HepG2 (cell line): ENCODE data around the gene MARCHF4. TPM values are rescaled to one million over a fixed set of nuclear protein-coding genes. Genes with fewer than 3 reads are reported as not detected.

Source experiments
- ATAC-seq: fragments of 200-7000 bp; cut with Tn5 transposase; 3 replicates; pipeline ENCODE4 v1.9.1; 2020; ENCODE audit warnings: mild to moderate bottlenecking, moderate library complexity
- BruUV-seq: library from RNA; stranded (reverse); fragments of 400-500 nt; replicated peaks from 2 replicates; lab custom pipeline; 2021; lab: Mats Ljungman, UMichigan
- CTCF ChIA-PET: fragments of 300-600 bp; formaldehyde crosslinking; extraction: SDS; loops from one replicate; lab custom pipeline; 2021; ENCODE audit warnings: low total read pairs, inconsistent platforms, low intra/inter-chr PET ratio; lab: Yijun Ruan, JAX
- POLR2A ChIA-PET: fragments of 350-600 bp; sonication (Branson Sonifier 250); formaldehyde crosslinking; loops from one replicate; lab custom pipeline; 2020; ENCODE audit warnings: antibody characterized with exemption, inconsistent platforms; lab: Yijun Ruan, JAX
- DNase-seq: peaks from one replicate; pipeline ENCODE4 v3.0.0-alpha.2; 2015; ENCODE audit warnings: low spot score
- FAIRE-seq: peaks from 3 replicates; lab custom pipeline; 2011; peaks lifted over from hg19 to GRCh38; lab: Jason Lieb, UNC
- H2AFZ ChIP-seq: one replicate; pipeline ENCODE4 v1.6.1; 2011; ENCODE audit warnings: low read length, inconsistent platforms
- H3K27ac ChIP-seq: fragments of 300-600 bp; 3 replicates; pipeline ENCODE4 v1.8.0; 2011; ENCODE audit warnings: mixed run types, mild to moderate bottlenecking, mixed read lengths, low read length, inconsistent platforms; ENCODE audit not compliant: insufficient read depth; ENCODE audit errors: extremely low read length
- H3K27me3 ChIP-seq, 2 experiments: fragments of 200-600 bp in 1 of 2; 2 replicates in 1 of 2; 3 replicates in 1 of 2; pipeline versions ENCODE4 v1.6.0 to v1.8.0; 2011; ENCODE audit warnings: low read length in 2 of 2, mild to moderate bottlenecking in 2 of 2, moderate library complexity in 2 of 2, inconsistent platforms in 1 of 2; ENCODE audit not compliant: insufficient read depth in 2 of 2, control insufficient read depth in 1 of 2
- H3K36me3 ChIP-seq, 2 experiments: fragments of 200-600 bp in 1 of 2; replicated peaks in 1 of 2; 2 replicates in 1 of 2; 3 replicates in 1 of 2; pipeline versions ENCODE4 v1.5.1 to v1.8.0; 2011; ENCODE audit warnings: low read length in 2 of 2, inconsistent platforms in 1 of 2; ENCODE audit not compliant: insufficient read depth in 2 of 2, control insufficient read depth in 1 of 2
- H3K4me1 ChIP-seq: 2 replicates; pipeline ENCODE4 v1.5.1; 2012; ENCODE audit warnings: low read length, inconsistent platforms; ENCODE audit not compliant: insufficient read depth
- H3K4me2 ChIP-seq: 2 replicates; pipeline ENCODE4 v1.6.0; 2011; ENCODE audit warnings: low read depth, low read length, inconsistent platforms
- H3K4me3 ChIP-seq, 3 experiments: fragments of 200-600 bp in 1 of 3; sonication (generic), shearing (Covaris generic) in 1 of 3; replicated peaks in 1 of 3; 2 replicates each; pipeline ENCODE4 v1.5.1; 2011 to 2016; ENCODE audit warnings: low read length in 3 of 3, inconsistent platforms in 2 of 3, low read depth in 2 of 3, mild to moderate bottlenecking in 2 of 3, control low read depth in 1 of 3, mixed read lengths in 1 of 3; ENCODE audit not compliant: insufficient read depth in 1 of 3
- H3K79me2 ChIP-seq: one replicate; pipeline ENCODE4 v1.6.1; 2011; ENCODE audit warnings: low read length, inconsistent platforms; ENCODE audit not compliant: insufficient read depth
- H3K9ac ChIP-seq: 2 replicates; pipeline ENCODE4 v1.6.0; 2011; ENCODE audit warnings: mild to moderate bottlenecking, low read depth, low read length, inconsistent platforms; ENCODE audit not compliant: insufficient read depth
- H3K9me3 ChIP-seq: 2 replicates; pipeline ENCODE4 v1.5.1; 2012; ENCODE audit warnings: mild to moderate bottlenecking, low read length
- H4K20me1 ChIP-seq: 2 replicates; pipeline ENCODE4 v1.6.0; 2011; ENCODE audit warnings: inconsistent platforms, mild to moderate bottlenecking, low read length, moderate library complexity; ENCODE audit not compliant: insufficient read depth
- CCAR2 ChIP-seq: fragments of 200-400 bp; formaldehyde crosslinking; optimal IDR thresholded peaks from 2 replicates; pipeline ENCODE3; 2018; ENCODE audit warnings: low read depth, mild to moderate bottlenecking, low read length, moderate library complexity
- KLF15 ChIP-seq: sonication (generic); formaldehyde crosslinking; IDR thresholded peaks from 2 replicates; pipeline ENCODE4 v1.8.1; 2023; ENCODE audit warnings: borderline replicate concordance, mild to moderate bottlenecking, inconsistent platforms, missing genetic modification reagents, mixed read lengths
- MAF1 ChIP-seq: sonication (generic); formaldehyde crosslinking; IDR thresholded peaks from 2 replicates; pipeline ENCODE4 v1.5.0; 2020; ENCODE audit warnings: missing genetic modification reagents, borderline replicate concordance
- MED13 ChIP-seq: sonication (generic); formaldehyde crosslinking; IDR thresholded peaks from 2 replicates; pipeline ENCODE4 v1.5.0; 2020; ENCODE audit warnings: missing genetic modification reagents
- MEIS1 ChIP-seq: sonication (generic); formaldehyde crosslinking; IDR thresholded peaks from 2 replicates; pipeline ENCODE4 v1.9.0; 2021; ENCODE audit warnings: mild to moderate bottlenecking, missing genetic modification reagents, moderate library complexity, borderline replicate concordance
- MTF2 ChIP-seq: sonication (generic); formaldehyde crosslinking; IDR thresholded peaks from 2 replicates; pipeline ENCODE4 v1.5.0; 2020; ENCODE audit warnings: missing genetic modification reagents, borderline replicate concordance
- PLRG1 ChIP-seq: fragments of 450-650 bp; conservative IDR thresholded peaks from 2 replicates; pipeline ENCODE4 v1.6.1; 2016
- RNF219 ChIP-seq: sonication (generic); formaldehyde crosslinking; IDR thresholded peaks from 2 replicates; pipeline ENCODE4 v1.5.0; 2020; ENCODE audit warnings: mild to moderate bottlenecking, missing genetic modification reagents
- TRIM24 ChIP-seq: sonication (generic); formaldehyde crosslinking; IDR thresholded peaks from 2 replicates; pipeline ENCODE4 v1.8.0; 2022; ENCODE audit warnings: mild to moderate bottlenecking, missing genetic modification reagents
- ZBTB3 ChIP-seq: sonication (generic); formaldehyde crosslinking; IDR thresholded peaks from 2 replicates; pipeline ENCODE4 v1.4.0; 2020; ENCODE audit warnings: low read depth, mild to moderate bottlenecking, moderate library complexity, missing genetic modification reagents, borderline replicate concordance
- ZNF878 ChIP-seq: sonication (generic); formaldehyde crosslinking; IDR thresholded peaks from 2 replicates; pipeline ENCODE4 v1.8.1; 2023; ENCODE audit warnings: mild to moderate bottlenecking, missing genetic modification reagents, moderate library complexity
- ZNF891 ChIP-seq: sonication (generic); formaldehyde crosslinking; IDR thresholded peaks from 2 replicates; pipeline ENCODE4 v1.5.0; 2020; ENCODE audit warnings: mild to moderate bottlenecking, missing genetic modification reagents
- WGBS: methylation state at CpG from one replicate; pipeline ENCODE4 v1.1.6; 2017; ENCODE audit warnings: low lambda C conversion rate; 5-methylcytosine and 5-hydroxymethylcytosine counted together
- in situ Hi-C: cut with HindIII; loops from 2 replicates; pipeline ENCODE4 v1.10.0; 2017; ENCODE audit warnings: low pct_unique_long_range_greater_than_20kb; ENCODE audit not compliant: extremely low pct_ligation_motif_present
- intact Hi-C: fragments of 100-400 bp; cut with micrococcal nuclease; formaldehyde crosslinking; loops from one replicate; pipeline ENCODE4 v1.10.0; 2022; ENCODE audit not compliant: unreplicated experiment
- polyA plus RNA-seq, 8 experiments: library from polyadenylated mRNA; depleted of rRNA in 3 of 8; stranded (reverse) in 7 of 8; unstranded in 1 of 8; fragments of >200 nt; fragmentation: Illumina TruSeq in 4 of 8; extraction: Trizol in 4 of 8; gene quantifications; 2 replicates each; pipeline versions ENCODE4 v1.2.1 to v1.2.3, GENCODE V29; 2011 to 2016; ENCODE audit warnings: low read depth in 4 of 8, missing spikeins in 1 of 8, mixed read lengths in 1 of 8; ENCODE audit not compliant: insufficient read depth in 1 of 8
- total RNA-seq, 5 experiments: library from RNA; depleted of rRNA; stranded (reverse); fragments of >200 nt; fragmentation: Illumina TruSeq; extraction: Trizol; gene quantifications; 2 replicates each; pipeline ENCODE4 v1.2.3, GENCODE V29; 2016; ENCODE audit warnings: low read depth in 1 of 5
- TF ChIP-seq, protein P1 (sequence below): sonication (generic); formaldehyde crosslinking; conservative IDR thresholded peaks from 2 replicates; pipeline ENCODE4 v1.4.0; 2020; ENCODE audit warnings: missing genetic modification reagents
- TF ChIP-seq, protein P2 (sequence below): sonication (generic); formaldehyde crosslinking; IDR thresholded peaks from 2 replicates; pipeline ENCODE4 v1.4.0; 2020; ENCODE audit warnings: mild to moderate bottlenecking, missing genetic modification reagents

MARCHF4 gene
- total and polyA plus RNA-seq, 2 of the 13 experiments (the other 11 are each of a cell fraction or from before 2014, with no cell fraction given) = not detected

DNA sequence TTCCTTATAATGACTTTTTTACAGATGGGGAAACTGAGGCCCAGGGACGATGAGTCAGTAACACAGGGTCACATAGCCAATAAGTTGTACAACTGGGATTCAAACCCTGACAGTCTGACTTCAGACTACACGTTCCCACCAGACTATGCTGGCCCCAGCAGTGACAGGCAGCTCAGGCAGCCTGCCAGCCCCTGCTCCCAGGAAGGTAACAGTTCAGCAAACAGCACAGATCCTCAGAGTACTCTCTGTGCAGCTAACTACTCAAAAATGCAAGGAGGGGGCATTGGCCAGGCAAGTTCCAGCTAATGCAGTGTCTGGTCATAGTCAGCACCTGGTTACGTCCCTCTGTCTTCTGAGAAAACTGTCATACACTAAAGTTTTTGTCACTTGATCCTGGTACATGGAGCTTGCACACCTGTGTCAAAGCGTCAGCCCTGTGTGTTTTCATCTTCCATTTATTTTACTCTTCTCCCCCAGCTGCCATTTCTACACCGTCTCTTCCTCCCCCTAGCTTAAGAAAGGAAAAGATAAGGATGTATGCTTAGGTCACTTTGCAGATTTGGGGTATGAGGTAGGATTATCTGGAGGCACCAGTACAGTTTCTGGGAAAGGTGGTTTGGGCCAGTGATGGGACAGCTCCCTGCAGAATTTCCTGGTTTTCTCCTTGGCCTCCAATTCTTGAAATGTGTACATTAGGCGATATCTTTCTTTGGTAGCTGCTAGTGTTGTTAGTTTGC, 44.5 kb upstream of the MARCHF4 start:
- Histone ChIP-seq H3K36me3 (peaks cover 6 to 17% of the 10 kb centered on the region in 2 experiments), H3K4me1 (peaks cover 28% of the 10 kb centered on the region), H2AFZ (no peak overlapping the region), H3K4me2 (no peak overlapping the region), H4K20me1 (no peaks in the 10 kb centered on the region), H3K27ac (no peak overlapping the region), H3K4me3 (no peak overlapping the region), H3K9ac (no peak overlapping the region), H3K79me2 (no peaks in the 10 kb centered on the region), H3K27me3 (no peaks in the 10 kb centered on the region), H3K9me3 (no peaks in the 10 kb centered on the region)
- intact Hi-C loops = no loop called here
- POLR2A ChIA-PET = interaction anchor here (1.1 kb wide), 1 partner anchor 82 kb away, joined by 3 read pairs; the partner anchor contains the start of gene RPL37A
- CTCF ChIA-PET = no interaction called here
- no peak for DNase-seq
- TF ChIP-seq MED13 (CRISPR knock-in tag) (no peak), PLRG1 (no peak), ZBTB3 (CRISPR knock-in tag) (no peak), KLF15 (no peak), RNF219 (no peak), MAF1 (CRISPR knock-in tag) (no peak), MTF2 (CRISPR knock-in tag) (no peak), TRIM24 (CRISPR knock-in tag) (no peak), MEIS1 (CRISPR knock-in tag) (no peak), ZNF891 (CRISPR knock-in tag) (no peak), ZNF878 (CRISPR knock-in tag) (no peak), CCAR2 (no peak)
- TF ChIP-seq, protein P1, sequence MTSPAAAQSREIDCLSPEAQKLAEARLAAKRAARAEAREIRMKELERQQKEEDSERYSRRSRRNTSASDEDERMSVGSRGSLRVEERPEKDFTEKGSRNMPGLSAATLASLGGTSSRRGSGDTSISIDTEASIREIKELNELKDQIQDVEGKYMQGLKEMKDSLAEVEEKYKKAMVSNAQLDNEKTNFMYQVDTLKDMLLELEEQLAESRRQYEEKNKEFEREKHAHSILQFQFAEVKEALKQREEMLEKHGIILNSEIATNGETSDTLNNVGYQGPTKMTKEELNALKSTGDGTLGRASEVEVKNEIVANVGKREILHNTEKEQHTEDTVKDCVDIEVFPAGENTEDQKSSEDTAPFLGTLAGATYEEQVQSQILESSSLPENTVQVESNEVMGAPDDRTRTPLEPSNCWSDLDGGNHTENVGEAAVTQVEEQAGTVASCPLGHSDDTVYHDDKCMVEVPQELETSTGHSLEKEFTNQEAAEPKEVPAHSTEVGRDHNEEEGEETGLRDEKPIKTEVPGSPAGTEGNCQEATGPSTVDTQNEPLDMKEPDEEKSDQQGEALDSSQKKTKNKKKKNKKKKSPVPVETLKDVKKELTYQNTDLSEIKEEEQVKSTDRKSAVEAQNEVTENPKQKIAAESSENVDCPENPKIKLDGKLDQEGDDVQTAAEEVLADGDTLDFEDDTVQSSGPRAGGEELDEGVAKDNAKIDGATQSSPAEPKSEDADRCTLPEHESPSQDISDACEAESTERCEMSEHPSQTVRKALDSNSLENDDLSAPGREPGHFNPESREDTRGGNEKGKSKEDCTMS = no peak
- TF ChIP-seq, protein P2, sequence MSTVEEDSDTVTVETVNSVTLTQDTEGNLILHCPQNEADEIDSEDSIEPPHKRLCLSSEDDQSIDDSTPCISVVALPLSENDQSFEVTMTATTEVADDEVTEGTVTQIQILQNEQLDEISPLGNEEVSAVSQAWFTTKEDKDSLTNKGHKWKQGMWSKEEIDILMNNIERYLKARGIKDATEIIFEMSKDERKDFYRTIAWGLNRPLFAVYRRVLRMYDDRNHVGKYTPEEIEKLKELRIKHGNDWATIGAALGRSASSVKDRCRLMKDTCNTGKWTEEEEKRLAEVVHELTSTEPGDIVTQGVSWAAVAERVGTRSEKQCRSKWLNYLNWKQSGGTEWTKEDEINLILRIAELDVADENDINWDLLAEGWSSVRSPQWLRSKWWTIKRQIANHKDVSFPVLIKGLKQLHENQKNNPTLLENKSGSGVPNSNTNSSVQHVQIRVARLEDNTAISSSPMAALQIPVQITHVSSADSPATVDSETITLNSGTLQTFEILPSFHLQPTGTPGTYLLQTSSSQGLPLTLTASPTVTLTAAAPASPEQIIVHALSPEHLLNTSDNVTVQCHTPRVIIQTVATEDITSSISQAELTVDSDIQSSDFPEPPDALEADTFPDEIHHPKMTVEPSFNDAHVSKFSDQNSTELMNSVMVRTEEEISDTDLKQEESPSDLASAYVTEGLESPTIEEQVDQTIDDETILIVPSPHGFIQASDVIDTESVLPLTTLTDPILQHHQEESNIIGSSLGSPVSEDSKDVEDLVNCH (CRISPR knock-in tag) = no peak
- no TSS peak for BruUV-seq
- 96% methylated on average over 6 of the region's 6 CpGs for WGBS
- no peak for FAIRE-seq
- no peak for ATAC-seq
- in situ Hi-C loops = no loop called here
